H1 (cell line): ENCODE results near the gene ACP2. TPM values are rescaled to one million over a fixed set of nuclear protein-coding genes. Genes with fewer than 3 reads are reported as not detected.

Experiments
- CTCF ChIA-PET: fragments of 300-600 bp; sonication (Branson Sonifier 250); formaldehyde crosslinking; loops from one replicate; lab custom pipeline; 2021; ENCODE audit not compliant: partially characterized antibody; lab: Charles Lee
- POLR2A ChIA-PET: fragments of 300-600 bp; sonication (Branson Sonifier 250); formaldehyde crosslinking; loops from one replicate; lab custom pipeline; 2021; ENCODE audit warnings: inconsistent platforms; ENCODE audit not compliant: partially characterized antibody; lab: Charles Lee
- DNase-seq, 2 experiments: peaks; one replicate each; pipeline versions ENCODE4 v3.0.0 to v3.0.0-alpha.2; 2010 to 2022; ENCODE audit warnings: low spot score in 2 of 2, low read depth in 1 of 2, mixed read lengths in 1 of 2
- FAIRE-seq: peaks from 2 replicates; lab custom pipeline; 2011; peaks lifted over from hg19 to GRCh38; lab: Jason Lieb, UNC
- H2AFZ ChIP-seq: 2 replicates; pipeline ENCODE4 v1.8.1; 2012; ENCODE audit warnings: low read length, inconsistent platforms
- H2AK5ac ChIP-seq: 2 replicates; pipeline ENCODE4 v1.6.1; 2013; ENCODE audit warnings: low read depth, low read length
- H2BK120ac ChIP-seq: replicated peaks from 2 replicates; pipeline ENCODE3; 2013; ENCODE audit warnings: low read depth, low read length, inconsistent platforms
- H2BK12ac ChIP-seq: 2 replicates; pipeline ENCODE4 v1.6.1; 2013; ENCODE audit warnings: low read depth, low read length
- H2BK15ac ChIP-seq: 2 replicates; pipeline ENCODE4 v1.6.1; 2013; ENCODE audit warnings: low read length
- H2BK20ac ChIP-seq: 2 replicates; pipeline ENCODE4 v1.6.1; 2013; ENCODE audit warnings: low read length
- H2BK5ac ChIP-seq: 2 replicates; pipeline ENCODE4 v1.6.1; 2013; ENCODE audit warnings: low read depth, low read length
- H3K14ac ChIP-seq: 2 replicates; pipeline ENCODE4 v1.6.1; 2013; ENCODE audit warnings: inconsistent platforms; ENCODE audit not compliant: insufficient read length
- H3K18ac ChIP-seq: 2 replicates; pipeline ENCODE4 v1.6.1; 2013; ENCODE audit warnings: low read length; ENCODE audit errors: extremely low read depth
- H3K23ac ChIP-seq: 2 replicates; pipeline ENCODE4 v1.6.1; 2013; ENCODE audit warnings: inconsistent platforms; ENCODE audit not compliant: insufficient read length
- H3K23me2 ChIP-seq: 2 replicates; pipeline ENCODE4 v1.6.1; 2013; ENCODE audit warnings: low read depth, low read length
- H3K27ac ChIP-seq: 2 replicates; pipeline ENCODE4 v1.6.1; 2011; ENCODE audit warnings: low read depth, low read length, inconsistent platforms
- H3K27me3 ChIP-seq, 4 experiments: replicated peaks in 1 of 4; 1 replicate in 1 of 4; 2 replicates in 3 of 4; pipeline versions ENCODE4 v1.6.1 to v1.8.1; 2011 to 2013; ENCODE audit warnings: low read length in 3 of 4, mild to moderate bottlenecking in 3 of 4, inconsistent platforms in 2 of 4, mixed read lengths in 2 of 4, moderate library complexity in 1 of 4; ENCODE audit not compliant: control insufficient read depth in 3 of 4, insufficient read depth in 3 of 4; ENCODE audit errors: extremely low read depth in 1 of 4
- H3K36me3 ChIP-seq, 4 experiments: 2 replicates each; pipeline versions ENCODE4 v1.6.1 to v1.8.1; 2011 to 2013; ENCODE audit warnings: mild to moderate bottlenecking in 4 of 4, low read length in 3 of 4, moderate library complexity in 2 of 4, control low read depth in 1 of 4, inconsistent platforms in 1 of 4; ENCODE audit not compliant: insufficient read depth in 4 of 4, control insufficient read depth in 2 of 4
- H3K4ac ChIP-seq: replicated peaks from 2 replicates; pipeline ENCODE3; 2013; ENCODE audit warnings: low read length, low read depth, mixed read lengths, inconsistent platforms; ENCODE audit not compliant: insufficient read length
- H3K4me1 ChIP-seq, 4 experiments: replicated peaks in 1 of 4; 1 replicate in 1 of 4; 2 replicates in 3 of 4; pipeline versions ENCODE4 v1.6.1 to v1.8.1; 2011 to 2013; ENCODE audit warnings: low read length in 3 of 4, inconsistent platforms in 2 of 4, mixed read lengths in 1 of 4; ENCODE audit not compliant: insufficient read depth in 4 of 4, control insufficient read depth in 3 of 4
- H3K4me2 ChIP-seq, 2 experiments: 2 replicates each; pipeline versions ENCODE4 v1.6.1 to v1.8.1; 2011 to 2013; ENCODE audit warnings: low read depth in 2 of 2, low read length in 2 of 2, control low read depth in 1 of 2, inconsistent platforms in 1 of 2, mild to moderate bottlenecking in 1 of 2; ENCODE audit not compliant: insufficient read depth in 1 of 2
- H3K4me3 ChIP-seq, 4 experiments: fragments of 200-600, 300-600 bp in 1 of 4; sonication (generic), shearing (Covaris generic), sonication (Bioruptor Twin) in 1 of 4; 2 replicates each; pipeline versions ENCODE4 v1.5.1 to v1.8.1; 2011 to 2016; ENCODE audit warnings: low read length in 4 of 4, low read depth in 3 of 4, control low read depth in 2 of 4, inconsistent platforms in 2 of 4, mild to moderate bottlenecking in 2 of 4, mixed read lengths in 1 of 4, moderate library complexity in 1 of 4; ENCODE audit not compliant: insufficient read depth in 2 of 4; ENCODE audit errors: extremely low read depth in 1 of 4
- H3K56ac ChIP-seq: replicated peaks from 2 replicates; pipeline ENCODE3; 2013; ENCODE audit warnings: low read depth, mild to moderate bottlenecking, mixed read lengths, low read length, inconsistent platforms; ENCODE audit not compliant: insufficient read length
- H3K79me1 ChIP-seq: 2 replicates; pipeline ENCODE4 v1.6.1; 2013; ENCODE audit warnings: low read depth, low read length, control low read depth
- H3K79me2 ChIP-seq, 2 experiments: 2 replicates each; pipeline versions ENCODE4 v1.6.1 to v1.8.1; 2012 to 2013; ENCODE audit warnings: low read length in 2 of 2, mild to moderate bottlenecking in 2 of 2, inconsistent platforms in 1 of 2; ENCODE audit not compliant: insufficient read depth in 2 of 2, control insufficient read depth in 1 of 2
- H3K9ac ChIP-seq, 4 experiments: replicated peaks in 1 of 4; 1 replicate in 1 of 4; 2 replicates in 3 of 4; pipeline versions ENCODE4 v1.6.1 to v1.8.1; 2011 to 2013; ENCODE audit warnings: low read depth in 3 of 4, low read length in 3 of 4, control low read depth in 2 of 4, mild to moderate bottlenecking in 2 of 4, moderate library complexity in 2 of 4, inconsistent platforms in 1 of 4; ENCODE audit errors: extremely low read depth in 1 of 4
- H3K9me3 ChIP-seq, 2 experiments: 2 replicates each; pipeline versions ENCODE4 v1.6.1 to v1.8.1; 2012 to 2013; ENCODE audit warnings: mild to moderate bottlenecking in 2 of 2, moderate library complexity in 2 of 2, control low read depth in 1 of 2, inconsistent platforms in 1 of 2, low read depth in 1 of 2, low read length in 1 of 2, mixed read lengths in 1 of 2; ENCODE audit not compliant: insufficient read depth in 2 of 2
- H4K20me1 ChIP-seq, 2 experiments: replicated peaks in 1 of 2; 2 replicates each; pipeline versions ENCODE3 to v1.8.1; 2011 to 2013; ENCODE audit warnings: inconsistent platforms in 2 of 2, low read length in 2 of 2, mild to moderate bottlenecking in 1 of 2; ENCODE audit not compliant: insufficient read depth in 2 of 2, control insufficient read depth in 1 of 2
- H4K5ac ChIP-seq: 2 replicates; pipeline ENCODE4 v1.6.1; 2013; ENCODE audit warnings: low read length, low read depth, mixed read lengths, inconsistent platforms; ENCODE audit not compliant: insufficient read length
- H4K8ac ChIP-seq: 2 replicates; pipeline ENCODE4 v1.8.0; 2013; ENCODE audit warnings: mild to moderate bottlenecking, moderate library complexity, low read length, inconsistent platforms; ENCODE audit not compliant: insufficient read depth; ENCODE audit errors: extremely low read depth
- H4K91ac ChIP-seq: replicated peaks from 2 replicates; pipeline ENCODE3; 2013; ENCODE audit warnings: low read length, mixed read lengths, inconsistent platforms; ENCODE audit not compliant: insufficient read length
- CEBPB ChIP-seq: IDR thresholded peaks from 2 replicates; pipeline ENCODE4 v1.6.1; 2012; ENCODE audit warnings: low read depth, low read length
- CREB1 ChIP-seq: IDR thresholded peaks from 2 replicates; pipeline ENCODE4 v1.6.1; 2012; ENCODE audit warnings: inconsistent platforms
- EGR1 ChIP-seq: IDR thresholded peaks from 2 replicates; pipeline ENCODE4 v1.6.1; 2011; ENCODE audit warnings: low read depth, low read length, borderline replicate concordance
- HDAC2 ChIP-seq, 2 experiments: fragments of 300-600 bp in 1 of 2; sonication (generic) in 1 of 2; IDR thresholded peaks; 2 replicates each; pipeline ENCODE4 v1.6.1; 2011 to 2012; ENCODE audit warnings: low read depth in 2 of 2, low read length in 2 of 2, mild to moderate bottlenecking in 2 of 2, moderate library complexity in 2 of 2, borderline replicate concordance in 1 of 2, inconsistent platforms in 1 of 2
- JUN ChIP-seq: IDR thresholded peaks from 2 replicates; pipeline ENCODE4 v1.6.1; 2011; ENCODE audit warnings: low read depth, mild to moderate bottlenecking, improper control_type of control experiment, low read length
- KDM4A ChIP-seq: IDR thresholded peaks from one replicate; pipeline ENCODE4 v1.7.1; 2012; ENCODE audit warnings: low read depth, mild to moderate bottlenecking, moderate library complexity, low read length, inconsistent platforms; ENCODE audit not compliant: severe bottlenecking
- NRF1 ChIP-seq: IDR thresholded peaks from 2 replicates; pipeline ENCODE4 v1.6.1; 2011; ENCODE audit warnings: mild to moderate bottlenecking, low read depth, low read length, improper control_type of control experiment
- RBBP5 ChIP-seq: IDR thresholded peaks from 2 replicates; pipeline ENCODE4 v1.7.1; 2012; ENCODE audit warnings: low read depth, mild to moderate bottlenecking, inconsistent platforms, low read length, moderate library complexity, borderline replicate concordance
- SAP30 ChIP-seq: fragments of 300-600 bp; sonication (generic); IDR thresholded peaks from 2 replicates; pipeline ENCODE4 v1.7.1; 2012; ENCODE audit warnings: low read length, moderate library complexity, mild to moderate bottlenecking, inconsistent platforms; ENCODE audit not compliant: insufficient read depth, insufficient replicate concordance
- SIN3A ChIP-seq, 2 experiments: IDR thresholded peaks in 1 of 2; conservative IDR thresholded peaks in 1 of 2; 2 replicates each; pipeline ENCODE4 v1.6.1; 2011 to 2012; ENCODE audit warnings: low read length in 2 of 2, improper control_type of control experiment in 1 of 2, low read depth in 1 of 2, mild to moderate bottlenecking in 1 of 2
- SIRT6 ChIP-seq: IDR thresholded peaks from one replicate; pipeline ENCODE4 v1.7.1; 2012; ENCODE audit warnings: low read length, inconsistent platforms
- SP4 ChIP-seq: IDR thresholded peaks from 2 replicates; pipeline ENCODE4 v1.6.1; 2012; ENCODE audit warnings: low read length, inconsistent platforms
- SRF ChIP-seq: IDR thresholded peaks from 2 replicates; pipeline ENCODE4 v1.6.1; 2011; ENCODE audit warnings: mild to moderate bottlenecking, low read depth, low read length, moderate library complexity
- TAF1 ChIP-seq: IDR thresholded peaks from 2 replicates; pipeline ENCODE4 v1.6.1; 2011; ENCODE audit warnings: mild to moderate bottlenecking, low read depth, low read length
- WGBS, 2 experiments: shearing (Covaris generic) in 1 of 2; methylation state at CpG; one replicate each; pipeline versions ENCODE4 v1.1.6 to v1.1.7; 2013 to 2015; ENCODE audit warnings: low lambda C conversion rate in 2 of 2, mixed read lengths in 2 of 2, inconsistent platforms in 1 of 2, low coverage in 1 of 2, missing lambda C conversion rate in 1 of 2; ENCODE audit not compliant: insufficient replicate concordance in 2 of 2, insufficient coverage in 1 of 2, insufficient read length in 1 of 2; ENCODE audit errors: extremely low coverage in 1 of 2, missing lambda C conversion rate in 1 of 2; 5-methylcytosine and 5-hydroxymethylcytosine counted together
- polyA plus RNA-seq, 7 experiments: library from polyadenylated mRNA; depleted of rRNA in 3 of 7; stranded (reverse) in 5 of 7; unstranded in 2 of 7; fragments of >200 nt in 5 of 7; fragments of 200-250 nt in 2 of 7; gene quantifications; 1 replicate in 5 of 7; 2 replicates in 1 of 7; 4 replicates in 1 of 7; pipeline versions ENCODE4 v1.2.1 to v1.2.3, GENCODE V29; 2011 to 2013; ENCODE audit warnings: missing spikeins in 2 of 7, mixed read lengths in 2 of 7
- total RNA-seq: library from RNA; stranded (reverse); fragmentation: NEBNext Ultra II Directional; extraction: Animal tissue kit (Norgen Biotek cat#: 25700); gene quantifications from 2 replicates; pipeline ENCODE4 v1.2.1, GENCODE V29; 2021

ACP2 gene
- total and polyA plus RNA-seq, 2 of the 8 experiments (the other 6 are each of a cell fraction or from before 2014, with no cell fraction given), result 17.8 to 19.8 TPM

DNA sequence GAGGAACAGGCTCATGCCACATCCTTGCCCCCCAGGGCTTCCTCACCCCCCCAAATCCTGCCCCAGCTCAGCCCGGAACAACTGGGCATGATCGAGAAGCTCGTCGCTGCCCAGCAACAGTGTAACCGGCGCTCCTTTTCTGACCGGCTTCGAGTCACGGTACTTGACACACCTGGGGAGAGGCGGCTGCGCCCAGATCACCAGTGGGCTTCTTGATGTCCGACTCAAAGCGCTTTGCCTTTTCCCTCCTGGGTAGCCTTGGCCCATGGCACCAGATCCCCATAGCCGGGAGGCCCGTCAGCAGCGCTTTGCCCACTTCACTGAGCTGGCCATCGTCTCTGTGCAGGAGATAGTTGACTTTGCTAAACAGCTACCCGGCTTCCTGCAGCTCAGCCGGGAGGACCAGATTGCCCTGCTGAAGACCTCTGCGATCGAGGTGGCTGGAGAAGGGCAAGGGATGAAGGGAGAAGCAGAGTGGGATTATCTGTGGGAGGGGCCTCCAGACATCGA, 12.7 kb upstream of the ACP2 start:
- Histone ChIP-seq H3K27ac (no peak overlapping the region), H3K4me2 (no peak overlapping the region), H2BK5ac (no peak overlapping the region), H3K23me2 (peaks cover 3% of the 10 kb centered on the region), H4K5ac (no peak overlapping the region), H4K8ac (no peak overlapping the region), H3K23ac (no peak overlapping the region), H3K79me2 (no peaks in the 10 kb centered on the region), H3K14ac (no peak overlapping the region), H3K27me3 (no peaks in the 10 kb centered on the region), H2AK5ac (no peak overlapping the region), H2BK120ac (no peak overlapping the region), H2BK12ac (no peak overlapping the region), H3K4me1 (peaks cover 2 to 15% (median 9%) of the 10 kb centered on the region in 4 experiments), H3K79me1 (no peaks in the 10 kb centered on the region), H3K9ac (no peak overlapping the region), H3K4me3 (no peak overlapping the region), H2BK20ac (no peak overlapping the region), H4K91ac (no peak overlapping the region), H4K20me1 (no peaks in the 10 kb centered on the region), H2AFZ (no peak overlapping the region), H3K36me3 (no peaks in the 10 kb centered on the region; a peak in 1 of 8 replicates), H3K56ac (no peak overlapping the region), H3K9me3 (no peaks in the 10 kb centered on the region), H3K18ac (no peak overlapping the region), H2BK15ac (no peak overlapping the region), H3K4ac (no peak overlapping the region)
- FAIRE-seq, result no peak
- POLR2A ChIA-PET, result interaction anchor here (0.7 to 7.1 kb wide), 6 partner anchors 10 to 84 kb away, joined by 3 to 35 read pairs (median 8); partner anchors contain the start of genes ACP2, ARFGAP2 and MADD
- DNase-seq, result no peak
- WGBS, 2 experiments, result 92% methylated on average over 22 of the region's 22 CpGs; no CpG with 5 or more reads in 1 of the 2 experiments
- CTCF ChIA-PET, result interaction anchor here (0.6 to 7.1 kb wide), 8 partner anchors 10 to 982 kb away, joined by 3 to 127 read pairs (median 20); partner anchors contain the start of genes ACP2 and ARFGAP2
- TF ChIP-seq SAP30 (no peak), SIRT6 (no peak), TAF1 (no peak), NRF1 (no peak), SP4 (no peak), CEBPB (no peak), CREB1 (no peak), SIN3A (conservative IDR thresholded peaks at IDR 0.05 in 1 of 2, IDR thresholded peaks at IDR 0.05 in 1 of 2; ENCODE audit: low read depth in 1 of 2, low read length in 2 of 2) (no peak), EGR1 (no peak), SRF (no peak), JUN (no peak), HDAC2 (IDR thresholded peaks at IDR 0.05; ENCODE audit: borderline replicate concordance in 1 of 2, low read depth in 2 of 2, low read length in 2 of 2) (no peak), KDM4A (no peak), RBBP5 (no peak)
